Measurements from ENCODE around the gene ZMIZ1.

ZMIZ1 gene

GRCh38 chr10:79349072-79349491, 280.3 kb downstream of the ZMIZ1 start:
- DNase-seq: no peak

GRCh38 chr10:79349766-79350406, 281.1 kb downstream of the ZMIZ1 start:
- no peak for DNase-seq

GRCh38 chr10:79350407-79351154, 281.8 kb downstream of the ZMIZ1 start:
- DNase-seq: no peak

- DNase-seq: no peak
Observed at GRCh38 chr10:79351332-79351731, 282.6 kb downstream of the ZMIZ1 start.

- no peak for DNase-seq
Observed at GRCh38 chr10:79352035-79352877, 283.5 kb downstream of the ZMIZ1 start.

GRCh38 chr10:79353000-79353406, 284.2 kb downstream of the ZMIZ1 start:
- no peak for DNase-seq

- DNase-seq: no peak
Observed at GRCh38 chr10:79353726-79354125, 285.0 kb downstream of the ZMIZ1 start.

GRCh38 chr10:79354141-79354540, 285.4 kb downstream of the ZMIZ1 start:
- no peak for DNase-seq

- DNase-seq: no peak
Observed at GRCh38 chr10:79354615-79355014, 285.8 kb downstream of the ZMIZ1 start.

GRCh38 chr10:79355420-79356017, 286.8 kb downstream of the ZMIZ1 start:
- no peak for DNase-seq

- no peak for DNase-seq
Observed at GRCh38 chr10:79356104-79356503, 287.3 kb downstream of the ZMIZ1 start.

GRCh38 chr10:79357180-79357579, 288.4 kb downstream of the ZMIZ1 start:
- no peak for DNase-seq

GRCh38 chr10:79358811-79359210, 290.0 kb downstream of the ZMIZ1 start:
- DNase-seq: no peak

GRCh38 chr10:79359816-79360498, 291.2 kb downstream of the ZMIZ1 start:
- no peak for DNase-seq

- no peak for DNase-seq
Observed at GRCh38 chr10:79360499-79361342, 292.0 kb downstream of the ZMIZ1 start.

- DNase-seq: no peak
Observed at GRCh38 chr10:79361726-79362397, 293.1 kb downstream of the ZMIZ1 start.

Measured in SHP77 treated with DMSO at 0.1 percent for 48 hours (cell line).